ENCODE measurements around the gene ABCG1. TPM values are rescaled to one million over a fixed set of nuclear protein-coding genes. Genes with fewer than 3 reads are reported as not detected.

ABCG1 gene
- total RNA-seq, 1 donor from 2014 or later = 1.6 TPM

- Mint-ChIP-seq H3K27me3 (ENCODE audit: low read depth) (peaks cover 13% of the 10 kb centered on the region), H3K36me3 (ENCODE audit: low read depth) (peaks cover 6% of the 10 kb centered on the region), H3K9me3 (ENCODE audit: low read depth) (peaks cover 26% of the 10 kb centered on the region), H3K27ac (ENCODE audit: unreplicated experiment) (no peak overlapping the region), H3K4me1 (ENCODE audit: low read depth) (no peaks in the 10 kb centered on the region), H3K4me3 (ENCODE audit: unreplicated experiment) (no peak overlapping the region)
- DNase-seq (ENCODE audit: low spot score) = no peak
- no peak for TF ChIP-seq CTCF (IDR thresholded peaks at IDR 0.05)
Measured at GRCh38 chr21:42207426-42207825, 11.5 kb upstream of the ABCG1 start.

GRCh38 chr21:42208036-42208435 lies 10.9 kb upstream of the ABCG1 start:
- no peak overlapping the region for H3K4me3 Mint-ChIP-seq (ENCODE audit: unreplicated experiment)
- no peaks in the 10 kb centered on the region for H3K4me1 Mint-ChIP-seq (ENCODE audit: low read depth)
- H3K36me3 Mint-ChIP-seq (ENCODE audit: low read depth) = peaks cover 6% of the 10 kb centered on the region
- no peak for DNase-seq (ENCODE audit: low spot score)
- peaks cover 26% of the 10 kb centered on the region for H3K9me3 Mint-ChIP-seq (ENCODE audit: low read depth)
- peaks cover 13% of the 10 kb centered on the region for H3K27me3 Mint-ChIP-seq (ENCODE audit: low read depth)
- TF ChIP-seq CTCF (IDR thresholded peaks at IDR 0.05) = no peak
- H3K27ac Mint-ChIP-seq (ENCODE audit: unreplicated experiment) = no peak overlapping the region

- H3K27ac Mint-ChIP-seq (ENCODE audit: unreplicated experiment) = no peak overlapping the region
- no peak overlapping the region for H3K4me3 Mint-ChIP-seq (ENCODE audit: unreplicated experiment)
- peaks cover 9% of the 10 kb centered on the region for H3K27me3 Mint-ChIP-seq (ENCODE audit: low read depth)
Measured at GRCh38 chr21:42208801-42209490, 10.0 kb upstream of the ABCG1 start.

GRCh38 chr21:42209801-42210479 lies 9.0 kb upstream of the ABCG1 start:
- Mint-ChIP-seq H3K4me3 (ENCODE audit: unreplicated experiment) (no peak overlapping the region), H3K27me3 (ENCODE audit: low read depth) (peaks cover 9% of the 10 kb centered on the region), H3K9me3 (ENCODE audit: low read depth) (peaks cover 13% of the 10 kb centered on the region), H3K4me1 (ENCODE audit: low read depth) (no peaks in the 10 kb centered on the region), H3K36me3 (ENCODE audit: low read depth) (peaks cover 2% of the 10 kb centered on the region), H3K27ac (ENCODE audit: unreplicated experiment) (no peak overlapping the region)
- no peak for DNase-seq (ENCODE audit: low spot score)
- TF ChIP-seq CTCF (IDR thresholded peaks at IDR 0.05) = no peak

More at GRCh38 chr21:42208801-42209490, 10.0 kb upstream of the ABCG1 start:
- Mint-ChIP-seq H3K4me1 (ENCODE audit: low read depth) (no peaks in the 10 kb centered on the region), H3K36me3 (ENCODE audit: low read depth) (peaks cover 5% of the 10 kb centered on the region), H3K9me3 (ENCODE audit: low read depth) (peaks cover 20% of the 10 kb centered on the region)
- no peak for TF ChIP-seq CTCF (IDR thresholded peaks at IDR 0.05)
- DNase-seq (ENCODE audit: low spot score) = no peak

GRCh38 chr21:42212266-42212665 lies 6.7 kb upstream of the ABCG1 start:
- H3K4me1 Mint-ChIP-seq (ENCODE audit: low read depth) = no peaks in the 10 kb centered on the region
- TF ChIP-seq CTCF (IDR thresholded peaks at IDR 0.05) = no peak
- H3K36me3 Mint-ChIP-seq (ENCODE audit: low read depth) = no peaks in the 10 kb centered on the region
- H3K4me3 Mint-ChIP-seq (ENCODE audit: unreplicated experiment) = no peak overlapping the region
- peaks cover 8% of the 10 kb centered on the region for H3K9me3 Mint-ChIP-seq (ENCODE audit: low read depth)
- no peak overlapping the region for H3K27ac Mint-ChIP-seq (ENCODE audit: unreplicated experiment)
- DNase-seq (ENCODE audit: low spot score) = no peak
- H3K27me3 Mint-ChIP-seq (ENCODE audit: low read depth) = peaks cover 6% of the 10 kb centered on the region

All from chondrocyte (in vitro differentiated cells).